GM12878 (cell line): Measurements from ENCODE around the gene MRGPRF. TPM values are rescaled to one million over a fixed set of nuclear protein-coding genes. Genes with fewer than 3 reads are reported as not detected.

Source experiments
- ATAC-seq: fragments of 200-7000 bp; cut with Tn5 transposase; 3 replicates; pipeline ENCODE4 v1.9.1; 2020; ENCODE audit warnings: mild to moderate bottlenecking, moderate library complexity
- BruUV-seq: library from RNA; stranded (reverse); fragments of 400-500 nt; replicated peaks from 2 replicates; lab custom pipeline; 2021; lab: Mats Ljungman, UMichigan
- CTCF ChIA-PET: fragments of 300-600 bp; sonication (Branson Sonifier 250); formaldehyde crosslinking; extraction: SDS; loops from one replicate; lab custom pipeline; 2021; ENCODE audit warnings: inconsistent platforms; lab: Yijun Ruan, JAX
- POLR2A ChIA-PET: fragments of 350-600 bp; formaldehyde crosslinking; extraction: SDS; loops from one replicate; lab custom pipeline; 2021; ENCODE audit warnings: inconsistent platforms; lab: Charles Lee
- RAD21 ChIA-PET: fragments of 300-600 bp; sonication (Branson Sonifier 250); formaldehyde crosslinking; loops from one replicate; lab custom pipeline; 2023; ENCODE audit warnings: antibody characterized with exemption; ENCODE audit not compliant: unreplicated experiment; lab: Charles Lee
- SMC1A ChIA-PET: fragments of 300-600 bp; sonication (Branson Sonifier 250); formaldehyde crosslinking; loops from one replicate; lab custom pipeline; 2023; ENCODE audit not compliant: unreplicated experiment, uncharacterized antibody; lab: Charles Lee
- DNase-seq: peaks from one replicate; pipeline ENCODE4 v3.0.0-alpha.2; 2011; ENCODE audit warnings: low read depth, low spot score
- FAIRE-seq: peaks from 3 replicates; lab custom pipeline; 2011; peaks lifted over from hg19 to GRCh38; lab: Jason Lieb, UNC
- H2AFZ ChIP-seq: 2 replicates; pipeline ENCODE4 v1.6.0; 2011; ENCODE audit warnings: low read depth, low read length, control low read depth; ENCODE audit not compliant: control insufficient read depth
- H3K27ac ChIP-seq: 2 replicates; pipeline ENCODE4 v1.5.1; 2011; ENCODE audit warnings: control low read depth; ENCODE audit not compliant: control insufficient read depth, insufficient read depth
- H3K27me3 ChIP-seq, 2 experiments: replicated peaks in 1 of 2; 2 replicates each; pipeline versions ENCODE4 v1.6.0 to v1.6.1; 2011; ENCODE audit warnings: low read length in 1 of 2; ENCODE audit not compliant: control insufficient read depth in 2 of 2, insufficient read depth in 2 of 2
- H3K36me3 ChIP-seq, 2 experiments: 2 replicates each; pipeline ENCODE4 v1.5.1; 2011; ENCODE audit warnings: low read length in 1 of 2; ENCODE audit not compliant: control insufficient read depth in 2 of 2, insufficient read depth in 2 of 2
- H3K4me1 ChIP-seq: 2 replicates; pipeline ENCODE4 v1.6.1; 2011; ENCODE audit warnings: mild to moderate bottlenecking, low read length, moderate library complexity, mixed read lengths; ENCODE audit not compliant: control insufficient read depth, insufficient read depth
- H3K4me2 ChIP-seq: 2 replicates; pipeline ENCODE4 v1.6.0; 2011; ENCODE audit warnings: control low read depth; ENCODE audit not compliant: control insufficient read depth, insufficient read depth
- H3K4me3 ChIP-seq: fragments of 200-600 bp; sonication (generic); 2 replicates; pipeline ENCODE4 v1.5.1; 2016
- H3K79me2 ChIP-seq: 2 replicates; pipeline ENCODE4 v1.6.0; 2011; ENCODE audit warnings: low read length; ENCODE audit not compliant: control insufficient read depth, insufficient read depth
- H3K9ac ChIP-seq: 2 replicates; pipeline ENCODE4 v1.8.0; 2011; ENCODE audit warnings: low read length, control low read depth, mixed read lengths; ENCODE audit not compliant: control insufficient read depth, insufficient read depth
- H3K9me3 ChIP-seq: replicated peaks from 3 replicates; pipeline ENCODE4 v1.5.1; 2011; ENCODE audit warnings: mild to moderate bottlenecking, low read length; ENCODE audit not compliant: control insufficient read depth, insufficient read depth
- H4K20me1 ChIP-seq: 2 replicates; pipeline ENCODE4 v1.6.0; 2011; ENCODE audit not compliant: control insufficient read depth, insufficient read depth
- ATF3 ChIP-seq: IDR thresholded peaks from 2 replicates; pipeline ENCODE4 v1.6.1; 2011; ENCODE audit warnings: low read depth, mild to moderate bottlenecking, low read length, moderate library complexity, borderline replicate concordance; ENCODE audit errors: extremely low read depth
- GABPA ChIP-seq: IDR thresholded peaks from 2 replicates; pipeline ENCODE4 v1.6.1; 2014; ENCODE audit warnings: antibody characterized with exemption, low read depth, mild to moderate bottlenecking, inconsistent platforms
- IRF4 ChIP-seq: IDR thresholded peaks from 2 replicates; pipeline ENCODE4 v1.6.1; 2011; ENCODE audit warnings: low read depth, low read length
- PBX3 ChIP-seq: IDR thresholded peaks from 2 replicates; pipeline ENCODE4 v1.6.1; 2011; ENCODE audit warnings: mild to moderate bottlenecking, low read depth, low read length, moderate library complexity; ENCODE audit not compliant: insufficient replicate concordance
- RCOR1 ChIP-seq: conservative IDR thresholded peaks from 2 replicates; pipeline ENCODE4 v1.6.1; 2012; ENCODE audit warnings: low read depth, low read length, improper control_type of control experiment
- RUNX3 ChIP-seq: IDR thresholded peaks from 2 replicates; pipeline ENCODE4 v1.6.1; 2012; ENCODE audit warnings: low read length, inconsistent platforms
- TAF1 ChIP-seq: IDR thresholded peaks from 2 replicates; pipeline ENCODE4 v1.6.1; 2011; ENCODE audit warnings: mild to moderate bottlenecking, low read depth, low read length, borderline replicate concordance
- WRNIP1 ChIP-seq: IDR thresholded peaks from 2 replicates; pipeline ENCODE4 v1.6.1; 2011; ENCODE audit warnings: low read depth, low read length, improper control_type of control experiment, borderline replicate concordance
- ZZZ3 ChIP-seq: IDR thresholded peaks from 2 replicates; pipeline ENCODE4 v1.6.1; 2011; ENCODE audit warnings: low read depth; ENCODE audit not compliant: control insufficient read depth, insufficient read length
- WGBS: methylation state at CpG from one replicate; pipeline ENCODE4 v1.1.6; 2016; ENCODE audit warnings: low lambda C conversion rate; ENCODE audit not compliant: insufficient replicate concordance, insufficient coverage; ENCODE audit errors: missing lambda C conversion rate; 5-methylcytosine and 5-hydroxymethylcytosine counted together
- in situ Hi-C: fragments of 300-500 bp; cut with MboI; formaldehyde crosslinking; loops from 9 replicates; pipeline ENCODE4 v1.14.3; 2018; ENCODE audit warnings: mixed read lengths
- intact Hi-C: fragments of 100-400 bp; cut with micrococcal nuclease; formaldehyde crosslinking; loops from one replicate; pipeline ENCODE4 v1.14.2; 2022; ENCODE audit not compliant: unreplicated experiment
- polyA plus RNA-seq, 11 experiments: library from polyadenylated mRNA; depleted of rRNA in 4 of 11; unstranded in 6 of 11; stranded (reverse) in 5 of 11; fragments of >200 nt; fragmentation: Nextera tagmentation in 4 of 11; fragmentation: Illumina TruSeq in 1 of 11; extraction: Ambion mirVana in 4 of 11; extraction: Trizol in 1 of 11; gene quantifications; 1 replicate in 1 of 11; 2 replicates in 10 of 11; pipeline versions ENCODE4 v1.2.1 to v1.2.3, GENCODE V29; 2011 to 2016; ENCODE audit warnings: inconsistent platforms in 2 of 11, missing spikeins in 2 of 11, low read depth in 1 of 11
- total RNA-seq, 4 experiments: library from RNA; depleted of rRNA in 3 of 4; stranded (reverse); fragments of >200 nt in 3 of 4; fragmentation: Illumina TruSeq in 1 of 4; extraction: Trizol in 1 of 4; gene quantifications; 2 replicates each; pipeline versions ENCODE4 v1.2.1 to v1.2.3, GENCODE V29; 2013 to 2021
- TF ChIP-seq, protein P1 (sequence below): IDR thresholded peaks from 2 replicates; pipeline ENCODE4 v1.6.1; 2011; ENCODE audit warnings: low read depth, low read length, improper control_type of control experiment, borderline replicate concordance
- TF ChIP-seq, protein P2 (sequence below): IDR thresholded peaks from 2 replicates; pipeline ENCODE4 v1.6.1; 2012; ENCODE audit warnings: low read depth, low read length, improper control_type of control experiment
- TF ChIP-seq, protein P3 (sequence below): fragments of 450-650 bp; formaldehyde crosslinking; IDR thresholded peaks from 2 replicates; pipeline ENCODE4 v1.4.0; 2022; ENCODE audit warnings: mild to moderate bottlenecking, moderate library complexity

MRGPRF gene
- total and polyA plus RNA-seq, 10 of the 15 experiments (the other 5 are each of a cell fraction or from before 2014, with no cell fraction given), result not detected

DNA sequence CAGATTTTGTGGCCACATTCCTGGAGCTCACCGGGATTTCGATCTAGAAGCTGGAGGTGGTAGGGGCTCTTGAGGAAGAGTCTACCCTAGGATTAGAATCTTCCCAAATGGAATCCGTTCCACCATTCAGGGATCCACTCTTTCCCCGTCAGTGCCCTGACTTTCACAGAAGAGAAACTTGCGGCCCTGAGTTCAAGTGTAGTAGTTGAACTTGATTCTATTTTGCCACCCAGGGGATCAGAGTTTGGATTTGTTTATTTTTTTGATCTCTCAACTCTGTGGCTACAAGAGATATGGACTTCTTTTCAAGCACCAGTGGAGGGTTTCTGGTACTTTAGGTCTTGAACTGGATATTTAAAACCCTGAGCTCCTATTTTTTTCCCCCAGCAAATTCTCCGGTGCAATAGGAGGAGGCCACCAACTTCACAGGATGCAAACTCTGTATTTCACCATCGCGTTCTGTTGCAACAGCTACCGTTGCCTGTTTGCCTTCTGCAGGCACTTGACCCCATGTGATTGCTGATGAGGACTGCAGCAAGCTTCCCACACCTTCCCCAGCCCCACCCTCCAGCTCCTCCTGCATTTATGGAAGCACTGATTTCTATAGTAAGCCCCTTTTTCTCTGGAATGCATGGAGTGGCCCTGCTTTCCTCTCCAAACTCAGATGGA, 14.8 kb upstream of the MRGPRF start:
- Histone ChIP-seq H2AFZ (no peak overlapping the region), H4K20me1 (no peaks in the 10 kb centered on the region), H3K9ac (no peak overlapping the region), H3K9me3 (no peaks in the 10 kb centered on the region), H3K36me3 (no peaks in the 10 kb centered on the region), H3K27ac (no peak overlapping the region), H3K4me3 (no peak overlapping the region), H3K79me2 (no peaks in the 10 kb centered on the region), H3K27me3 (peaks cover 0 to 2% of the 10 kb centered on the region in 2 experiments; a peak in 2 of 4 replicates), H3K4me2 (no peak overlapping the region), H3K4me1 (peaks cover 5% of the 10 kb centered on the region)
- no peak for TF ChIP-seq IRF4
- no peak for TF ChIP-seq ZZZ3
- no peak for TF ChIP-seq RCOR1
- TF ChIP-seq RUNX3, result no peak
- TF ChIP-seq, protein P1, sequence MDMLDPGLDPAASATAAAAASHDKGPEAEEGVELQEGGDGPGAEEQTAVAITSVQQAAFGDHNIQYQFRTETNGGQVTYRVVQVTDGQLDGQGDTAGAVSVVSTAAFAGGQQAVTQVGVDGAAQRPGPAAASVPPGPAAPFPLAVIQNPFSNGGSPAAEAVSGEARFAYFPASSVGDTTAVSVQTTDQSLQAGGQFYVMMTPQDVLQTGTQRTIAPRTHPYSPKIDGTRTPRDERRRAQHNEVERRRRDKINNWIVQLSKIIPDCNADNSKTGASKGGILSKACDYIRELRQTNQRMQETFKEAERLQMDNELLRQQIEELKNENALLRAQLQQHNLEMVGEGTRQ, result no peak
- no peak for TF ChIP-seq WRNIP1
- TF ChIP-seq, protein P2, sequence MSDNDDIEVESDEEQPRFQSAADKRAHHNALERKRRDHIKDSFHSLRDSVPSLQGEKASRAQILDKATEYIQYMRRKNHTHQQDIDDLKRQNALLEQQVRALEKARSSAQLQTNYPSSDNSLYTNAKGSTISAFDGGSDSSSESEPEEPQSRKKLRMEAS, result no peak
- no peak for TF ChIP-seq GABPA
- TF ChIP-seq PBX3, result no peak
- TF ChIP-seq TAF1, result no peak
- TF ChIP-seq ATF3, result no peak
- TF ChIP-seq, protein P3, sequence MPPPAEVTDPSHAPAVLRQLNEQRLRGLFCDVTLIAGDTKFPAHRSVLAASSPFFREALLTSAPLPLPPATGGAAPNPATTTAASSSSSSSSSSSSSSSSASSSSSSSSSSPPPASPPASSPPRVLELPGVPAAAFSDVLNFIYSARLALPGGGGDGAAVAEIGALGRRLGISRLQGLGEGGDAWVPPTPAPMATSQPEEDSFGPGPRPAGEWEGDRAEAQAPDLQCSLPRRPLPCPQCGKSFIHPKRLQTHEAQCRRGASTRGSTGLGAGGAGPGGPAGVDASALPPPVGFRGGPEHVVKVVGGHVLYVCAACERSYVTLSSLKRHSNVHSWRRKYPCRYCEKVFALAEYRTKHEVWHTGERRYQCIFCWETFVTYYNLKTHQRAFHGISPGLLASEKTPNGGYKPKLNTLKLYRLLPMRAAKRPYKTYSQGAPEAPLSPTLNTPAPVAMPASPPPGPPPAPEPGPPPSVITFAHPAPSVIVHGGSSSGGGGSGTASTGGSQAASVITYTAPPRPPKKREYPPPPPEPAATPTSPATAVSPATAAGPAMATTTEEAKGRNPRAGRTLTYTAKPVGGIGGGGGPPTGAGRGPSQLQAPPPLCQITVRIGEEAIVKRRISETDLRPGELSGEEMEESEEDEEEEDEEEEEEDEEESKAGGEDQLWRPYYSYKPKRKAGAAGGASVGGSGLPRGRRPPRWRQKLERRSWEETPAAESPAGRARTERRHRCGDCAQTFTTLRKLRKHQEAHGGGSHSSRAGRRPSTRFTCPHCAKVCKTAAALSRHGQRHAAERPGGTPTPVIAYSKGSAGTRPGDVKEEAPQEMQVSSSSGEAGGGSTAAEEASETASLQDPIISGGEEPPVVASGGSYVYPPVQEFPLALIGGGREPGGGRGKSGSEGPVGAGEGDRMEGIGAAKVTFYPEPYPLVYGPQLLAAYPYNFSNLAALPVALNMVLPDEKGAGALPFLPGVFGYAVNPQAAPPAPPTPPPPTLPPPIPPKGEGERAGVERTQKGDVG, result no peak
- no TSS peak for BruUV-seq
- 57% methylated on average over 9 of the region's 9 CpGs for WGBS
- ChIA-PET RAD21 (no interaction called here), SMC1A (interaction anchor here (0.7 kb wide), 1 partner anchor 25 kb away, joined by 3 read pairs; no protein-coding TSS in a partner anchor), POLR2A (interaction anchor here (0.7 kb wide), 2 partner anchors 35 to 100 kb away, joined by 3 to 6 read pairs; no protein-coding TSS in a partner anchor), CTCF (interaction anchor here (1.8 kb wide), 1 partner anchor 16 kb away, joined by 7 read pairs; no protein-coding TSS in a partner anchor)
- intact Hi-C loops (no loop called here), in situ Hi-C loops (no loop called here)
- DNase-seq, result no peak
- no peak for ATAC-seq
- FAIRE-seq, result no peak
